Measurements from ENCODE around the gene DHRS7B. TPM values are rescaled to one million over a fixed set of nuclear protein-coding genes. Genes with fewer than 3 reads are reported as not detected.

DHRS7B gene
- polyA plus RNA-seq, 1 of the 3 experiments (the other 2 are of a cell fraction), result 17.8 TPM

GRCh38 chr17:21233581-21234347 is 107.0 kb downstream of the DHRS7B start:
- Histone ChIP-seq H4K20me1 (ENCODE audit: insufficient read depth) (no peaks in the 10 kb centered on the region), H3K4me3 (ENCODE audit: low read depth in 2 of 2, low read length in 1 of 2) (no peak overlapping the region), H2AFZ (ENCODE audit: low read depth) (no peak overlapping the region), H3K9ac (no peak overlapping the region), H3K79me2 (ENCODE audit: insufficient read depth) (no peaks in the 10 kb centered on the region), H3K9me2 (no peaks in the 10 kb centered on the region), H3K9me3 (no peaks in the 10 kb centered on the region), H3F3A (replicated peaks; ENCODE audit: insufficient read depth) (no peaks in the 10 kb centered on the region), H3K4me2 (no peak overlapping the region), H3K27ac (ENCODE audit: low read depth in 2 of 2, low read length in 1 of 2) (no peak overlapping the region), H3K36me3 (replicated peaks in 1 of 2; ENCODE audit: control insufficient read depth in 1 of 2, insufficient read depth in 2 of 2, low read length in 1 of 2) (no peaks in the 10 kb centered on the region), H3K27me3 (ENCODE audit: insufficient read depth) (no peaks in the 10 kb centered on the region), H3K4me1 (ENCODE audit: control insufficient read depth in 1 of 2, insufficient read depth in 2 of 2, low read depth in 1 of 2, low read length in 1 of 2) (peaks cover 0 to 3% of the 10 kb centered on the region in 2 experiments; a peak in 1 of 4 replicates)
- no peak for DNase-seq
- ChIA-PET CTCF (interaction anchor here (1.7 kb wide), 1 partner anchor 14 kb away, joined by 3 read pairs; no protein-coding TSS in a partner anchor), POLR2A (no interaction called here)
- 80% methylated on average over 7 of the region's 7 CpGs for WGBS (ENCODE audit: low lambda C conversion rate)
- TF ChIP-seq FOXM1 (IDR thresholded peaks at IDR 0.05; ENCODE audit: low read depth) (no peak), USF1 (IDR thresholded peaks at IDR 0.05; ENCODE audit: borderline replicate concordance, low read depth) (no peak), EZH2phosphoT487 (IDR thresholded peaks at IDR 0.05; ENCODE audit: borderline replicate concordance, low read depth) (no peak), TCF12 (IDR thresholded peaks at IDR 0.05) (no peak), YY1 (IDR thresholded peaks at IDR 0.05; ENCODE audit: low read depth) (no peak), RXRA (IDR thresholded peaks at IDR 0.05; ENCODE audit: borderline replicate concordance, low read depth) (no peak), ZBTB33 (IDR thresholded peaks at IDR 0.05; ENCODE audit: borderline replicate concordance, low read depth) (no peak)

- Histone ChIP-seq H4K20me1 (ENCODE audit: insufficient read depth) (no peaks in the 10 kb centered on the region), H3K4me3 (ENCODE audit: low read depth in 2 of 2, low read length in 1 of 2) (no peak overlapping the region), H3K27ac (ENCODE audit: low read depth in 2 of 2, low read length in 1 of 2) (no peak overlapping the region), H3K9me2 (no peaks in the 10 kb centered on the region), H3K79me2 (ENCODE audit: insufficient read depth) (no peaks in the 10 kb centered on the region), H3K27me3 (ENCODE audit: insufficient read depth) (no peaks in the 10 kb centered on the region), H3F3A (replicated peaks; ENCODE audit: insufficient read depth) (no peaks in the 10 kb centered on the region), H3K9ac (no peak overlapping the region), H3K9me3 (no peaks in the 10 kb centered on the region), H3K4me1 (ENCODE audit: control insufficient read depth in 1 of 2, insufficient read depth in 2 of 2, low read depth in 1 of 2, low read length in 1 of 2) (no peaks in the 10 kb centered on the region), H3K36me3 (replicated peaks in 1 of 2; ENCODE audit: control insufficient read depth in 1 of 2, insufficient read depth in 2 of 2, low read length in 1 of 2) (no peaks in the 10 kb centered on the region), H3K4me2 (no peak overlapping the region), H2AFZ (ENCODE audit: low read depth) (no peak overlapping the region)
- WGBS (ENCODE audit: low lambda C conversion rate), result 50% methylated on average over 1 of the region's 1 CpG
- CTCF ChIA-PET, result interaction anchor here (1.7 kb wide), 1 partner anchor 12 kb away, joined by 3 read pairs; no protein-coding TSS in a partner anchor
- POLR2A ChIA-PET, result no interaction called here
- no peak for DNase-seq
- TF ChIP-seq POLR2AphosphoS5 (IDR thresholded peaks at IDR 0.05; ENCODE audit: low read depth, low read length), result no peak
- no peak for TF ChIP-seq TCF12 (IDR thresholded peaks at IDR 0.05)
- TF ChIP-seq SIN3A (IDR thresholded peaks at IDR 0.05; ENCODE audit: borderline replicate concordance, low read depth, low read length), result no peak
- no peak for TF ChIP-seq MXI1 (IDR thresholded peaks at IDR 0.05; ENCODE audit: low read depth, low read length)
- no peak for TF ChIP-seq ZBTB33 (IDR thresholded peaks at IDR 0.05; ENCODE audit: borderline replicate concordance, low read depth)
- TF ChIP-seq GATA2 (CRISPR knock-in tag; IDR thresholded peaks at IDR 0.05), result no peak
- TF ChIP-seq TAF1 (IDR thresholded peaks at IDR 0.05; ENCODE audit: borderline replicate concordance, low read depth, low read length), result no peak
- no peak for TF ChIP-seq REST (IDR thresholded peaks at IDR 0.05; ENCODE audit: low read depth, low read length)
- TF ChIP-seq USF2 (IDR thresholded peaks at IDR 0.05; ENCODE audit: borderline replicate concordance, low read depth, low read length), result no peak
- no peak for TF ChIP-seq JUND (IDR thresholded peaks at IDR 0.05)
- no peak for TF ChIP-seq EZH2phosphoT487 (IDR thresholded peaks at IDR 0.05; ENCODE audit: borderline replicate concordance, low read depth)
- TF ChIP-seq TEAD4 (IDR thresholded peaks at IDR 0.05; ENCODE audit: borderline replicate concordance, insufficient read depth), result no peak
These were observed 109.2 kb downstream of the DHRS7B start for GRCh38 chr17:21235921-21236320.

All from SK-N-SH (cell line).